ENCODE results near the gene SNAPC5. TPM values are rescaled to one million over a fixed set of nuclear protein-coding genes. Genes with fewer than 3 reads are reported as not detected.
"Not testable (repeated sequence)": the region's sequence is repeated elsewhere in the genome, so short reads cannot be mapped to it uniquely, and the experiment has no call there.

The SNAPC5 gene
- total RNA-seq, 1 experiment from 2014 or later = 17.9 TPM

DNA sequence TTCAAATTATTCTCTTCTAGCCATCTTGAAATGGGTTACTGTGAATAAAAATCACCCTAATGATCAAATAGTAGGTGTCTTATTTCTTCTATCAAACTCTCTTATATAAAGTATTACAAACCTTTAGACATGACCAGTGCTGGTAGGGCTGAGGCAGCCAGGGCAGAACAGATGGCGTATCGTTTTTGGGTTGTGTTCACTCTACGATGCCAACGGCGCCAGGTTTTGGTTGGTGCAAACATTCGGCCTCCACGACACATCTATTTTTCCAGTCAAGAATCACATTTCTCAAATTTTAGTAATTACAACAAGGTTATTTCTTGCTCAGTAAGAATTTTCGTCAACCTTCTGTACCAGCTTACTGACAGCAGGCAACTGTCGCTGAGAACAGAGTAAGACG is 4.9 kb upstream of the SNAPC5 start:
- H3K9me2 ChIP-seq (ENCODE audit: insufficient read depth) = no peaks in the 10 kb centered on the region
- H3K9me3 ChIP-seq (ENCODE audit: insufficient read depth, low read depth) = no peaks in the 10 kb centered on the region
- no peaks in the 10 kb centered on the region for H3K27me3 ChIP-seq (ENCODE audit: insufficient read depth, low read depth)
- peaks cover 15% of the 10 kb centered on the region for H3K4me1 ChIP-seq (replicated peaks; ENCODE audit: insufficient read depth)
- DNase-seq = no peak
- H3K27ac ChIP-seq = peak overlapping the region; percentile 91; the same call in 1 of the 2 replicates
- intact Hi-C loops (cut with micrococcal nuclease; ENCODE audit: unreplicated experiment) = loop anchor here (10.0 kb wide), 1 partner anchor 598 kb away; no protein-coding TSS in a partner anchor
- peak overlapping the region; percentile 100; the same call in 1 of the 2 replicates for H3K4me3 ChIP-seq
- POLR2A ChIA-PET (ENCODE audit: unreplicated experiment) = no interaction called here
- H3K4me2 ChIP-seq = peak overlapping the region; percentile 85
- no peak overlapping the region for H2AFZ ChIP-seq
- H3K79me2 ChIP-seq (ENCODE audit: low read depth) = peaks cover 71% of the 10 kb centered on the region
- H3F3A ChIP-seq (ENCODE audit: insufficient read depth, low read depth) = peaks cover 71% of the 10 kb centered on the region
- BruUV-seq (replicated peaks) = no TSS peak
- TF ChIP-seq EZH2 (IDR thresholded peaks at IDR 0.05; ENCODE audit: low read depth) = no peak
- TF ChIP-seq, protein P1, sequence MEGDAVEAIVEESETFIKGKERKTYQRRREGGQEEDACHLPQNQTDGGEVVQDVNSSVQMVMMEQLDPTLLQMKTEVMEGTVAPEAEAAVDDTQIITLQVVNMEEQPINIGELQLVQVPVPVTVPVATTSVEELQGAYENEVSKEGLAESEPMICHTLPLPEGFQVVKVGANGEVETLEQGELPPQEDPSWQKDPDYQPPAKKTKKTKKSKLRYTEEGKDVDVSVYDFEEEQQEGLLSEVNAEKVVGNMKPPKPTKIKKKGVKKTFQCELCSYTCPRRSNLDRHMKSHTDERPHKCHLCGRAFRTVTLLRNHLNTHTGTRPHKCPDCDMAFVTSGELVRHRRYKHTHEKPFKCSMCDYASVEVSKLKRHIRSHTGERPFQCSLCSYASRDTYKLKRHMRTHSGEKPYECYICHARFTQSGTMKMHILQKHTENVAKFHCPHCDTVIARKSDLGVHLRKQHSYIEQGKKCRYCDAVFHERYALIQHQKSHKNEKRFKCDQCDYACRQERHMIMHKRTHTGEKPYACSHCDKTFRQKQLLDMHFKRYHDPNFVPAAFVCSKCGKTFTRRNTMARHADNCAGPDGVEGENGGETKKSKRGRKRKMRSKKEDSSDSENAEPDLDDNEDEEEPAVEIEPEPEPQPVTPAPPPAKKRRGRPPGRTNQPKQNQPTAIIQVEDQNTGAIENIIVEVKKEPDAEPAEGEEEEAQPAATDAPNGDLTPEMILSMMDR (conservative IDR thresholded peaks at IDR 0.05) = no peak
- H3K36me3 ChIP-seq (ENCODE audit: low read depth) = peaks cover 45% of the 10 kb centered on the region
- CTCF ChIA-PET = no interaction called here
- H4K20me1 ChIP-seq (ENCODE audit: insufficient read depth) = peaks cover 57% of the 10 kb centered on the region

DNA sequence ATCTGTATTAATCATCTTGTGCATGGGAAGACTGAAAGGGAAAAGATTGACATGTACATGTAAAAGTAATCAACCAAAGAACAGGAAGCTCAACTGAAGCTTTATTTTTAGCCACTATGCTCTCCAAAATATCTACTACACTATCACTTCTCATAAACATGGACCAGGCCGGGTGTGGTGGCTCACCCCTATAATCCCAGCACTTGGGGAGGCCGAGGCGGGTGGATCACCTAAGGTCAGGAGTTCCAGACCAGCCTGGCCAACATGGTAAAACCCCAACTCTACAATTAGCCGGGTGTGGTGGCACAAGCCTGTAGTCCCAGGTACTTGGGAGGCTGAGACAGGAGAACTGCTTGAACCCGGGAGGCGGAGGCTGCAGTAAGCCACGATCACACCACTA is 2.8 kb upstream of the SNAPC5 start:
- Histone ChIP-seq H4K20me1 (ENCODE audit: insufficient read depth) (peaks cover 57% of the 10 kb centered on the region), H3K79me2 (ENCODE audit: low read depth) (peaks cover 66% of the 10 kb centered on the region), H3K4me1 (replicated peaks; ENCODE audit: insufficient read depth) (peaks cover 25% of the 10 kb centered on the region), H3K27ac (0 out of 2 replicates have a peak overlapping the region, but pooled peaks have one; percentile 14), H3K36me3 (ENCODE audit: low read depth) (peaks cover 48% of the 10 kb centered on the region), H3F3A (ENCODE audit: insufficient read depth, low read depth) (peaks cover 72% of the 10 kb centered on the region)
- POLR2A ChIA-PET (ENCODE audit: unreplicated experiment); H2AFZ ChIP-seq; H3K27me3 ChIP-seq (ENCODE audit: insufficient read depth, low read depth); H3K4me3 ChIP-seq; BruUV-seq (replicated peaks); H3K9me3 ChIP-seq (ENCODE audit: insufficient read depth, low read depth); DNase-seq; H3K4me2 ChIP-seq; H3K9me2 ChIP-seq (ENCODE audit: insufficient read depth): not testable (repeated sequence)
- intact Hi-C loops (cut with micrococcal nuclease; ENCODE audit: unreplicated experiment) = loop anchor here (10.0 kb wide), 1 partner anchor 596 kb away; no protein-coding TSS in a partner anchor
- CTCF ChIA-PET = interaction anchor here (0.6 kb wide), 1 partner anchor 342 kb away, joined by 10 read pairs; no protein-coding TSS in a partner anchor

DNA sequence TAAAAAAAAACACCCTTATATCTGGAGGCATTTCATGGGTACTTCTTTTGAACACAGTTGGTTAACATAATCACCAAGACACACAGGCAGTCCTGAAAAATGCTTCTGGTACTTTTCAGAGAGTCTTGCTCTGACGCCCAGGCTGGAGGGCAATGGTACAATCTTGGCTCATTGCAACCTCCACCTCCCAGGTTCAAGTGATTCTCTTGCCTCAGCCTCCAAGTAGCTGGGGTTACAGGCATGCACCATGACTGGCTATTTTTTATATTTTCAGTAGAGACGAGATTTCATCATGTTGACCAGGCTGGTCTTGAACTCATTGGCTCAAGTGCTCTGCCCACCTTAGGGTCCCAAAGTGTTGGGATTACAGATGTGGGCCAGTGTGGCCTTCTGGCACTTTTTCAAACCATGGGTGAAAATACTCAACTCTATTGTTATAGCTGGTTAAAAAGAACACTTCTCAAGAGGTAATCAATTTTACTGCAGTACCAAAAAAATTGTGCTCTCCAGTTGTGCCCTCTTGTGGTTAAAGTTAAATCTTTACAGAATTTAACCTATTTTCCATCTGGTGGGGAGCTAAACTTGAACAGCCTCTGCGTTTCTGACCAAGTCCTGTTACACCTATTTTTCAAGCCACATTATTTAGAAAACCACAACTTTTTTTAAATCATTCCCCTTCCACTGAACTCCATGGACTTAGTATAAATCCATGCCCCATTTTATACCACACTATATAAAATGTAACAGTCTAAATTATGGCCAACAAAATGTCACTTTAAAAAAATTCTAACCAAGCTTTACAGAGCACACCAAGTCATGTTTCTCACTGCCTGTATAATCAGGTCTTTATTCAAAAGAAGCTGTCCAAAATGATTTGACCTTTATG is 1.2 kb upstream of the SNAPC5 start:
- H4K20me1 ChIP-seq (ENCODE audit: insufficient read depth) = peaks cover 57% of the 10 kb centered on the region
- no peaks in the 10 kb centered on the region for H3K9me2 ChIP-seq (ENCODE audit: insufficient read depth)
- H3K9me3 ChIP-seq (ENCODE audit: insufficient read depth, low read depth) = no peaks in the 10 kb centered on the region
- peaks cover 25% of the 10 kb centered on the region for H3K4me1 ChIP-seq (replicated peaks; ENCODE audit: insufficient read depth)
- H3F3A ChIP-seq (ENCODE audit: insufficient read depth, low read depth) = peaks cover 63% of the 10 kb centered on the region
- BruUV-seq (replicated peaks) = no TSS peak
- H3K27me3 ChIP-seq (ENCODE audit: insufficient read depth, low read depth) = no peaks in the 10 kb centered on the region
- no peak for TF ChIP-seq EZH2 (IDR thresholded peaks at IDR 0.05; ENCODE audit: low read depth)
- TF ChIP-seq, protein P1 (conservative IDR thresholded peaks at IDR 0.05) = peak; percentile 55
- H3K79me2 ChIP-seq (ENCODE audit: low read depth) = peaks cover 57% of the 10 kb centered on the region
- intact Hi-C loops (cut with micrococcal nuclease; ENCODE audit: unreplicated experiment) = loop anchor here (5.0 to 10.0 kb wide), 2 partner anchors 41 to 884 kb away; partner anchors contain the start of gene INTS14
- no peak overlapping the region for H3K4me3 ChIP-seq
- ChIA-PET CTCF (interaction anchor here (0.6 to 1.6 kb wide), 6 partner anchors 14 to 212 kb away, joined by 3 to 13 read pairs (median 3); partner anchors contain the start of gene MAP2K1), POLR2A (ENCODE audit: unreplicated experiment) (interaction anchor here (0.5 kb wide), 1 partner anchor 597 kb away, joined by 5 read pairs; no protein-coding TSS in a partner anchor)
- peak overlapping the region; percentile 90; the same call in 1 of the 2 replicates for H3K4me2 ChIP-seq
- peak overlapping the region; percentile 77 for H3K27ac ChIP-seq
- no peak for DNase-seq
- H2AFZ ChIP-seq = no peak overlapping the region
- H3K36me3 ChIP-seq (ENCODE audit: low read depth) = peaks cover 44% of the 10 kb centered on the region
